Neural cell (in vitro differentiated cells): ENCODE data around the gene ATF1. TPM values are rescaled to one million over a fixed set of nuclear protein-coding genes. Genes with fewer than 3 reads are reported as not detected.
"Not testable (repeated sequence)": the region's sequence is repeated elsewhere in the genome, so short reads cannot be mapped to it uniquely, and the experiment has no call there.

ENCODE experiments used
- H2AFZ ChIP-seq: fragments of 200-600, 300-800 bp; sonication (generic), shearing (Covaris generic); 2 replicates; pipeline ENCODE4 v1.6.0; 2014; ENCODE audit warnings: low read depth, mild to moderate bottlenecking, antibody characterized with exemption, low read length, moderate library complexity
- H3F3A ChIP-seq: fragments of 200-600 bp; shearing (Covaris generic); 2 replicates; pipeline ENCODE4 v1.6.1; 2016; ENCODE audit warnings: mild to moderate bottlenecking, moderate library complexity, mixed read lengths, antibody characterized with exemption, low read length; ENCODE audit not compliant: insufficient read depth, poor library complexity, severe bottlenecking
- H3K27ac ChIP-seq: fragments of 200-600, 300-800 bp; sonication (generic), shearing (Covaris generic); 2 replicates; pipeline ENCODE4 v1.5.1; 2014; ENCODE audit warnings: mild to moderate bottlenecking, low read length, moderate library complexity
- H3K27me3 ChIP-seq: fragments of 300-800, 200-600 bp; sonication (generic), shearing (Covaris generic); 2 replicates; pipeline ENCODE4 v1.6.0; 2014; ENCODE audit warnings: mild to moderate bottlenecking, low read depth, low read length, moderate library complexity; ENCODE audit not compliant: insufficient read depth
- H3K36me3 ChIP-seq: fragments of 300-800, 200-600 bp; sonication (generic), shearing (Covaris generic); 2 replicates; pipeline ENCODE4 v1.5.1; 2014; ENCODE audit warnings: mild to moderate bottlenecking, antibody characterized with exemption, low read length, moderate library complexity; ENCODE audit not compliant: insufficient read depth
- H3K4me2 ChIP-seq: fragments of 300-800, 200-600 bp; sonication (generic), shearing (Covaris generic); 2 replicates; pipeline ENCODE4 v1.6.0; 2014; ENCODE audit warnings: mild to moderate bottlenecking, low read length
- H3K4me3 ChIP-seq: fragments of 300-800, 200-600 bp; sonication (generic), shearing (Covaris generic); 2 replicates; pipeline ENCODE4 v1.5.1; 2014; ENCODE audit warnings: mild to moderate bottlenecking, low read length, moderate library complexity
- H3K79me2 ChIP-seq: fragments of 200-600 bp; shearing (Covaris generic); replicated peaks from 2 replicates; pipeline ENCODE4 v1.6.0; 2014; ENCODE audit warnings: mild to moderate bottlenecking, low read length, moderate library complexity; ENCODE audit not compliant: insufficient read depth
- H3K9ac ChIP-seq: fragments of 300-800, 200-600 bp; sonication (generic), shearing (Covaris generic); 2 replicates; pipeline ENCODE4 v1.6.1; 2016; ENCODE audit warnings: mild to moderate bottlenecking, low read length, mixed read lengths
- H3K9me2 ChIP-seq: fragments of 200-600 bp; shearing (Covaris generic); 2 replicates; pipeline ENCODE4 v1.6.1; 2016; ENCODE audit warnings: mild to moderate bottlenecking, low read length, mixed read lengths; ENCODE audit not compliant: insufficient read depth
- H3K9me3 ChIP-seq: fragments of 200-600, 300-800 bp; sonication (generic), shearing (Covaris generic); 2 replicates; pipeline ENCODE4 v1.6.1; 2016; ENCODE audit warnings: mild to moderate bottlenecking, mixed run types, low read length, moderate library complexity, mixed read lengths
- H4K20me1 ChIP-seq: fragments of 200-600 bp; shearing (Covaris generic); 2 replicates; pipeline ENCODE4 v1.6.1; 2016; ENCODE audit warnings: mild to moderate bottlenecking, mixed run types; ENCODE audit not compliant: insufficient read depth
- EZH2 ChIP-seq: fragments of 200-600, 300-800 bp; shearing (Covaris generic), sonication (generic); IDR thresholded peaks from 2 replicates; pipeline ENCODE4 v1.6.1; 2014; ENCODE audit warnings: antibody characterized with exemption, low read length, borderline replicate concordance, mild to moderate bottlenecking; ENCODE audit not compliant: insufficient read depth, poor library complexity, severe bottlenecking
- SMC3 ChIP-seq: fragments of 450-650 bp; conservative IDR thresholded peaks from 2 replicates; pipeline ENCODE4 v1.6.1; 2014; ENCODE audit warnings: antibody characterized with exemption, mild to moderate bottlenecking, moderate library complexity; ENCODE audit not compliant: poor library complexity
- polyA plus RNA-seq: library from polyadenylated mRNA; depleted of rRNA; stranded (reverse); fragments of >200 nt; gene quantifications from 2 replicates; pipeline ENCODE4 v1.2.3, GENCODE V29; 2014
- small RNA-seq, 3 experiments: library from RNA; depleted of rRNA; stranded (forward); fragments of <200 nt; gene quantifications; one replicate each; pipeline ENCODE3, GENCODE V24; 2012

Gene ATF1
- polyA plus RNA-seq, 1 donor from 2014 or later, result 11.3 TPM

GRCh38 chr12:50865266-50865665 is 101.4 kb downstream of the ATF1 start:
- Histone ChIP-seq H2AFZ (no peak overlapping the region), H3K27me3 (no peaks in the 10 kb centered on the region), H3K9ac (no peak overlapping the region), H3K36me3 (no peaks in the 10 kb centered on the region), H3K4me2 (no peak overlapping the region), H3K9me3 (no peaks in the 10 kb centered on the region), H4K20me1 (no peaks in the 10 kb centered on the region), H3F3A (no peaks in the 10 kb centered on the region), H3K79me2 (no peaks in the 10 kb centered on the region), H3K27ac (no peak overlapping the region), H3K9me2 (no peaks in the 10 kb centered on the region), H3K4me3 (no peak overlapping the region)
- no peak for TF ChIP-seq EZH2
- no peak for TF ChIP-seq SMC3

DNA sequence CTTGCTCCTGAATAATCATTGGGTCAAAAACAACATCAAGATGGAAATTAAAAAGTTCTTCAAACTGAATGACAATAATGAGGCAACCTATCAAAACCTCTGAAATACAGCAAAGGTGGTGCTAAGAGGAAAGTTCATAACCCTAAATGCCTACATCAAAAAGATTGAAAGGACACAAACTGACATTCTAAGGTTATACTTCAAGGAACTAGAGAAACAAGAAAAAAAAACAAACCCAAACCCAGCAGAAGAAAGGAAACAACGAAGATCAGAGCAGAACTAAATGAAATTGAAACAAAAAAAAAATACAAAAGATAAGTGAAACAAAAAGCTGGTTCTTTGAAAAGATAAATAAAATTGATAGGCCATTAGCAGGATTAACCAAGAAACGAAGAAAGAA is 105.0 kb downstream of the ATF1 start:
- not testable (repeated sequence) for H3K9ac ChIP-seq, H3K79me2 ChIP-seq, H3K4me3 ChIP-seq, H4K20me1 ChIP-seq, H3K27ac ChIP-seq, H3K9me2 ChIP-seq, H2AFZ ChIP-seq, H3K36me3 ChIP-seq, H3K27me3 ChIP-seq, H3K9me3 ChIP-seq, H3F3A ChIP-seq, H3K4me2 ChIP-seq

Small RNA genes within 50 kb of the gene (small RNA-seq; reads per million reads assigned to genes)
- gene AC013244.2 (0 reads per million in 3 experiments), gene RF00019 (0 to 1.2 (median 0) reads per million in 3 experiments), gene RN7SL519P (0 reads per million in 3 experiments)

Other genes with a start within 250 kb of the ATF1 start
- not detected in 2 replicates for gene TMPRSS12, start 78.8 kb downstream of the ATF1 start, polyA plus RNA-seq
- not detected in 2 replicates for gene HIGD1C, start 188.4 kb downstream of the ATF1 start, polyA plus RNA-seq